ENCODE data around the gene SPRY1. TPM values are rescaled to one million over a fixed set of nuclear protein-coding genes. Genes with fewer than 3 reads are reported as not detected.
A peak's percentile ranks its signal among the peaks of the same experiment; 100 is the strongest.

Gene SPRY1
- total and polyA plus RNA-seq, 11 donors = 17.0 to 104 (median 39.1) TPM

- Histone ChIP-seq H3K36me3 (no peaks in the 10 kb centered on the region), H3K9me3 (peaks cover 0 to 11% (median 0%) of the 10 kb centered on the region in 12 donors), H3K4me3 (no peak overlapping the region), H3K4me1 (no peaks in the 10 kb centered on the region), H3K27ac (no peak overlapping the region), H3K27me3 (no peaks in the 10 kb centered on the region)
- TF ChIP-seq POLR2A (IDR thresholded peaks at IDR 0.05) = no peak
- TF ChIP-seq, protein P1, sequence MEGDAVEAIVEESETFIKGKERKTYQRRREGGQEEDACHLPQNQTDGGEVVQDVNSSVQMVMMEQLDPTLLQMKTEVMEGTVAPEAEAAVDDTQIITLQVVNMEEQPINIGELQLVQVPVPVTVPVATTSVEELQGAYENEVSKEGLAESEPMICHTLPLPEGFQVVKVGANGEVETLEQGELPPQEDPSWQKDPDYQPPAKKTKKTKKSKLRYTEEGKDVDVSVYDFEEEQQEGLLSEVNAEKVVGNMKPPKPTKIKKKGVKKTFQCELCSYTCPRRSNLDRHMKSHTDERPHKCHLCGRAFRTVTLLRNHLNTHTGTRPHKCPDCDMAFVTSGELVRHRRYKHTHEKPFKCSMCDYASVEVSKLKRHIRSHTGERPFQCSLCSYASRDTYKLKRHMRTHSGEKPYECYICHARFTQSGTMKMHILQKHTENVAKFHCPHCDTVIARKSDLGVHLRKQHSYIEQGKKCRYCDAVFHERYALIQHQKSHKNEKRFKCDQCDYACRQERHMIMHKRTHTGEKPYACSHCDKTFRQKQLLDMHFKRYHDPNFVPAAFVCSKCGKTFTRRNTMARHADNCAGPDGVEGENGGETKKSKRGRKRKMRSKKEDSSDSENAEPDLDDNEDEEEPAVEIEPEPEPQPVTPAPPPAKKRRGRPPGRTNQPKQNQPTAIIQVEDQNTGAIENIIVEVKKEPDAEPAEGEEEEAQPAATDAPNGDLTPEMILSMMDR (IDR thresholded peaks at IDR 0.05) = no peak
- 82 to 90% (median 85%) methylated on average over 2 of the region's 2 CpGs for WGBS, 4 donors
- no peak for DNase-seq
- intact Hi-C loops (cut with DNase I) = no loop called here
- ATAC-seq = no peak
Measured at GRCh38 chr4:123430501-123430900, 33.9 kb downstream of the SPRY1 start.

- ATAC-seq (no peak), DNase-seq (no peak)
- no peaks in the 10 kb centered on the region for H3K27me3 ChIP-seq
- no peak overlapping the region for H3K4me3 ChIP-seq
- no peak overlapping the region for H3K27ac ChIP-seq
- TF ChIP-seq, protein P1 (IDR thresholded peaks at IDR 0.05) = no peak
- TF ChIP-seq POLR2A (IDR thresholded peaks at IDR 0.05) = no peak
- 93 to 95% (median 94%) methylated on average over 7 of the region's 7 CpGs for WGBS, 4 donors
- H3K36me3 ChIP-seq = no peaks in the 10 kb centered on the region
- intact Hi-C loops (cut with DNase I) = no loop called here
- no peaks in the 10 kb centered on the region for H3K9me3 ChIP-seq
- peaks cover 0 to 7% (median 0%) of the 10 kb centered on the region in 12 donors for H3K4me1 ChIP-seq
Measured at GRCh38 chr4:123433573-123433972, 37.0 kb downstream of the SPRY1 start.

GRCh38 chr4:123433976-123434375 lies 37.4 kb downstream of the SPRY1 start:
- Histone ChIP-seq H3K4me3 (no peak overlapping the region), H3K27ac (no peak overlapping the region), H3K27me3 (no peaks in the 10 kb centered on the region), H3K9me3 (no peaks in the 10 kb centered on the region), H3K4me1 (peaks cover 0 to 7% (median 0%) of the 10 kb centered on the region in 12 donors), H3K36me3 (no peaks in the 10 kb centered on the region)
- TF ChIP-seq, protein P1 (IDR thresholded peaks at IDR 0.05) = no peak
- TF ChIP-seq POLR2A (IDR thresholded peaks at IDR 0.05) = no peak
- intact Hi-C loops (cut with DNase I) = no loop called here
- WGBS, 4 donors = 85 to 98% (median 97%) methylated on average over 9 of the region's 9 CpGs
- no peak for DNase-seq
- no peak for ATAC-seq

- no peaks in the 10 kb centered on the region for H3K36me3 ChIP-seq
- DNase-seq = no peak
- TF ChIP-seq POLR2A (IDR thresholded peaks at IDR 0.05) = no peak
- TF ChIP-seq, protein P1 (IDR thresholded peaks at IDR 0.05) = no peak
- peak in 1 of 4 donors; percentile 36 for ATAC-seq
- no peaks in the 10 kb centered on the region for H3K27me3 ChIP-seq
- peaks cover 0 to 7% (median 0%) of the 10 kb centered on the region in 12 donors for H3K4me1 ChIP-seq
- no peaks in the 10 kb centered on the region for H3K9me3 ChIP-seq
- 92 to 98% (median 96%) methylated on average over 16 to 43 of the region's 43 CpGs for WGBS, 4 donors
- no peak overlapping the region for H3K27ac ChIP-seq
- H3K4me3 ChIP-seq = no peak overlapping the region
- intact Hi-C loops (cut with DNase I) = no loop called here
Measured at GRCh38 chr4:123435246-123436113, 38.9 kb downstream of the SPRY1 start.
